GM21786 (cell line): ENCODE results near the gene TMEM154.

Experiments
- ATAC-seq: cut with Tn5 transposase; IDR thresholded peaks from one replicate; pipeline ENCODE4 v1.9.1; 2021; ENCODE audit not compliant: unreplicated experiment

Gene TMEM154

DNA sequence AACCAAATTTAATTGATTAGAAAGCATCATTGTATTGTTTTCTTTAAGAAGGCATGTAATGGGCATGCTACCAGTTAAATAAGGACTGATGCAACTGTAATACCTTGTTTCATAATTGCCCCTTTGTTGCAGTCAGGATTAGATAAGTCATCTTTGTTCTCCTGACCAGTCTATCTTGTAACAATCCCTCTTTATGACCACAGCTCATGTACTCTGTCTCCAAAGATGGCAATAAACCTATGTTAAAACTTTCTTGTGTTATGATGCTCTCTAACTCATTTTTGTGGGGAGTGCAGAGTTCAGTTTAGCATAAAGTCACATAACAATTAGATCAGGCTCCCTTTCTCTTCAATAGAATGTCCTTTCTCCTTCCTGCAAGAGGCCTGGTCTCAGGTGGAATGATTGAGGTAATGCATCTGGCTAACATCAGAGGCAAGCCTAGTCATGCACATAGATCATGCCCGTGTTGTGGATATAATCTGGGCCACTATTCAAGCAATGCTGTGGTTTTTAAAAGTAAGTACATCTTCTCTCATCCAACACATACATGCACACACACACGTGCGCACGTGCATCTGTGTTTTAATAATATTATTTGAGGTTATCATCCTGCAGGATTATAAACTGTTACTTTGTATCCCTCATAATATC, 45.6 kb downstream of the TMEM154 start:
- ATAC-seq: no peak

- ATAC-seq: no peak
Observed at GRCh38 chr4:152633118-152633517, 46.7 kb downstream of the TMEM154 start.

DNA sequence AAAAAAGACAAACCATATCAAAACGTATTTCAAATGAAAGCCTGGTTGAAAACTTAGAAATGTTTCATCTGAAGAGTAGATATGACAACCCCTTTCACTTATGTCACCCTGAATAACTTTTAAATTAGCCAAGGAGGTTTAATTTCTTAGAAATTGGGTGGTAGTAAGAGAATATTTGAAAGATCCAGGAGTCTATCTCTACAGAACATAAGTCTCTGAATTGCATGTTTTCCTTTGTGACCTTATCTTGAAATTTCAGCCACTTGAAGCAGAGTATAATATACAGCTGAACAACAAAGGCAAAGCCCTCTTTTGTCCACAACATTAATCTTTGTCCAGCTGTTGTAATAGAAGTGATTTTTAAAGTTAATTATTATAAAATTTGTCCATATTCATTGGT, 49.5 kb downstream of the TMEM154 start:
- ATAC-seq: no peak

DNA sequence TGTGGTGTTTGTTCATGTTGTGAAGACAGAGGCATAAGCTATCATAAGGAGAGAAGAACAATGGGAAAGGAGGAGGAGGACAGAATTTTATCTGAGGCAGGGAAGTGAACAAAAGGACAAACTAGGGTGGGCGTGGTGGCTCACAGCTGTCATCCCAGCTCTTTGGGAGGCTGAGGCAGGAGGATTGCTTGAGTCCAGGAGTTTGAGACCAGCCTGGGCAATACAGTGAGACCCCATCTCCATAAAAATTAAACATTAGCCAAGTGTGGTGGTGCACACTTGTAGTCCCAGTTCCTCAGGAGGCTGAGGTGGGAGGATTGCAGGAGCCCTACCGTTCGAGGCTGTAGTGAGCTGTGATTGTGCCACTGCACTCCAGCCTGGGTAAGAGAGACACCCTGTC, 49.9 kb downstream of the TMEM154 start:
- no peak for ATAC-seq

GRCh38 chr4:152628128-152628527, 51.7 kb downstream of the TMEM154 start:
- no peak for ATAC-seq

DNA sequence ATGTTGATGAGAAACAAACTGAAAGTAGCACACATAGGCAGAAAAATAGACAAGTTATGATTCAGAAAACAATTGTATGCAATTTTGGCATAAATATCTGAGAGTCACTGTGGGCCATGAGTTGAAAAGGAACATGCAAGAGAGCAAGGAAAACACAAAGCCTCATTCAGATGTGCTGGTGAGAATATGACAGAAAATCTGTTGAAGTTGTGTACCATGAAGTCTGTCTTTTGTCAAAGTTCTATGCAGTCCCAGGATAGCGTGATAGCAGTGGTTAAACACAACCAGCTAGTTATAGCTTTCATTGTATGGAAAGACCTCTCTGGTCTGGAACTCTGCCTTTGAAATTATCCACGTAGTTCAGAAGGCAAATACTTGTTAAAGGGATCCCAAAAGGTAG, 53.0 kb downstream of the TMEM154 start:
- ATAC-seq: no peak

GRCh38 chr4:152620915-152621314, 58.9 kb downstream of the TMEM154 start:
- ATAC-seq: no peak

DNA sequence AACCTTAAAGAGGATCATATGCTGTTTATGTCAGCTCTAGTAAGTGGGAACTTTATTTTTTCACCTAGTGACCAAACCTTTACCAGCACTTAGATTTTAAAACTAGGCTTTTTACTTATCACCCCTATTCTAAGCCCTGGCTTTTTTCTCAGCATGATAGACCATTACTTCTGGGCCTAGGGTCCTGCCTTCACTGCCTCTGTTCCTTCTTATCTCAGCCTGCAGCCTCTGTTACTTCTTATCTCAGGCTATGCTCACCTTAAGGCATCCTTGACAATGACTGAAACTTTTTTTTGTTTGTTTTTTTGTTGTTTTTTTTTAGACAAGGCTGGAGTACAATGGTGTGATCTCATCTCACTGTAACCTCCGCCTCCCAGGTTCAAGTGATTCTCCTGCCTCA, 59.6 kb downstream of the TMEM154 start:
- no peak for ATAC-seq

DNA sequence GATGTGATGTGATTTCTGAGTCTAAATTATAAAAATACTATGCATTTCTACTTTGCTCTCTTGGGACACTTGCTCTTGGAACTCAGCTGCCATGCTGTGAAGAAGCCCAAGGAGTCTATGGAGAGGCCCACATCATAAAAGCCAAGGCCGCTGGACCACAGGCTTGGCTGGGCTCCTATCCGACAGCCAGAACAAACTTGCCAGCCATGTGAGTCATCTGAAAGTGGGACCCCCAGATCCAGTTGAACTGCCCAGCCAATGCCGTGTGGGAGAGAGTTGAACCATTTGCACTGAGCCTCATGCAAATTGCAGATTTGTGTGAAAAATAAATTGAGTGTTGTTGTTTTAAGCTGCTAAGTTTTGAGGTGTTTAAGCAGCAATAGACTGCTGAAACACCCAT, 60.2 kb downstream of the TMEM154 start:
- ATAC-seq: no peak

DNA sequence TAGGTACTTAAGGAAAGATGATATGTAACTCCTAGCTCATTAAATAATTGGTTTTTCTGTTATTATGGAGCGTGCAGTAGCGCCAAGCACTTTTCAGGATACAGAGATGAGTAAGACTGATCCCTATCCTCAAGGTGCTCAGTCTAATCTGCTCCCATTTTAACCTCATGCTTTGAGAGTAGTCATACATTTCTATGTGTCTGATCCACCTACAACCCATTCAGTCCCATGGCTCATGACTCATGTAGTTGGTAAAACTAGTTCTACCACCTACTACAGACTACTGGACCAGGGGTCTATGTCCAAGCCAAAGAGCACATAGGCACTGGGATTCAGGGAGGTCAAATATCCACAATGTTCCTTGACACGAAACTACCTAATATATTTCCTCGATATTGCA, 60.8 kb downstream of the TMEM154 start:
- ATAC-seq: no peak

- ATAC-seq: no peak
Observed at GRCh38 chr4:152616804-152617203, 63.0 kb downstream of the TMEM154 start.

DNA sequence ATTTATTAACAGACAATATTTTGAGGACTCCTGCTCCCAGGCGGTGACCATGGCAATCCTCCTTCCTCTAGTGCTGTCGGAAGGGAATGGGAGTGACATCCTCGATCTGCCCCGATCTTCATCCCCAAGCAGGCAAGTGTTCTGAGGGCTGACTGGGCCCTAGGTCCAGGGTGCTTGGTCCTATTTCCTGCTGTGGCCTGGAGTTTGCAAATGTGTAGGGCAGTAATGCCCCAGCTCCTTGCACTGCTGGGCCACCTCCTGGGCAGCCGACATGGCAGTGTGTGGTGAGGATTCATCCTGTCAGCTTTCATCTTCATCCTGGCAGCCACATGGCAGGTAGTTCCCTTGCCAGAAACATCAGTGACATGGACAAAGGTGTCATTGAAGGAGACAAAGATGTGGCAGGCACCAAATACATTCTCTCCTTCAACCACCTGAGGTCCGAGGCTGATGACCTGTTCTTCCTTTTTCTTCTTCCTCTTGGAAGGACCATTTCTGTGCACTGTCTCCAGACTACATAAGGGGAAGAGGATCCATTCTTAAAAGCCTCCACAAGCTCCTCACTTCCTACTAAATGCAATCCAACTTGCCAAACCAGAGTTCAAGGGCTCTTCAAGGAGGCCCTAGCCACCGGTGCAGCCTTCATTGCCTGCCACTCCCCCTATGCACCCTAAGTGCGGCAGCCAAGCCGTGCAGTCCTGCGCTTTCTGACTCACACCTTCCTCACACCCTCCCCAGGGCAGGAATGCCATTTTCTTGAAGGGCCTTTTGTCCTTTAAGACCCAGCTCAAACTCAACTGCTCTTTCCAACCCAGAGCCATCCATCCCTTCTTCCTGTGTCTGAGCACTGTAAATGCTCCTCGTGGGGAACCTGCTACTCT, 65.7 kb downstream of the TMEM154 start:
- no peak for ATAC-seq

GRCh38 chr4:152613351-152613750, 66.4 kb downstream of the TMEM154 start:
- ATAC-seq: no peak

GRCh38 chr4:152610131-152610530, 69.7 kb downstream of the TMEM154 start:
- no peak for ATAC-seq

- no peak for ATAC-seq
Observed at GRCh38 chr4:152609481-152609880, 70.3 kb downstream of the TMEM154 start.

- ATAC-seq: no peak
Observed at GRCh38 chr4:152607178-152607577, 72.6 kb downstream of the TMEM154 start.

GRCh38 chr4:152606753-152607152, 73.0 kb downstream of the TMEM154 start:
- ATAC-seq: no peak

GRCh38 chr4:152605641-152606335, 74.0 kb downstream of the TMEM154 start:
- no peak for ATAC-seq

- ATAC-seq: no peak
Observed at GRCh38 chr4:152605031-152605430, 74.8 kb downstream of the TMEM154 start.

DNA sequence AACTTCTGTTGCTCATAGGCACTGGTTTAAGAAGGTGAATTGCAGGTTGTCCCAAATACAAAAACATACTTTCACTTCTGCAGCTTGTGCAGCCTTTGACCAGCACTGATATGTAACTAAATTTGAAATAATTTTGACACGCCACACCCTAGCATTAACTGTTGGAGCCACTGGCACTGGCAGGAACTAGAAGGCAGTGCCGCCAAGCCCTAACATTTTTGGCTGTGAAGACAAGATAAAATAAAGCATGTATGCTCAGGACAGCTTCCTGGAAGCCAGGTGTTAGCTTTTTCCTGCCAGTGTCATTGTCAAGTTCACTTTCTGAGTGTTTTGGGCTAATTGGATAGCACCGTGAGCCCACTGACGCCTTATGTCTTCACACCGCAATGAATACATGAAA, 78.6 kb downstream of the TMEM154 start:
- ATAC-seq: no peak

DNA sequence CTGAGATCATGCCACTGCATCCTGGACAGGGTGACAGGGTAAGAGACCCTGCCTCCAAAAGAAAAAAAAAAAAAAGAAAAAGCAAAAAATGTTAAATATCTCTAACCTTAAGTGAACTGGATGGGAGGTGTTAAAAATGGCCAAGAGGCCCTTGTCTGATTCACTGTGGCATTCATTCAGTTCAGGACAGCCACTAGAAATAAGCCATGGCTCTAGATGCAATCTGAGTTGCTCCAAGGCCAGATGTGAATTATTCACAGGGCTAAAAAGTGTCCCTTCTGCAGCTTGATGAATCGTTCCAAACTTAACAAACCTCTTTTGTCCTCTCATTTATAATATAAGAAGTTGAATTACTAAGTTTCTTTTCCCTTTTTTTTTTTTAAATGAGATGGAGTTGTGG, 80.2 kb downstream of the TMEM154 start:
- ATAC-seq: no peak

GRCh38 chr4:152599095-152599494, 80.7 kb downstream of the TMEM154 start:
- no peak for ATAC-seq
